ENCODE results near the gene C11orf16.
"Not testable (repeated sequence)": the region's sequence is repeated elsewhere in the genome, so short reads cannot be mapped to it uniquely, and the experiment has no call there.

C11orf16 gene

GRCh38 chr11:8941341-8942103 is 8.8 kb upstream of the C11orf16 start:
- Histone ChIP-seq H3K36me3 (ENCODE audit: control insufficient read depth, low read length) (no peaks in the 10 kb centered on the region), H3K4me2 (ENCODE audit: low read length) (no peak overlapping the region), H3K9me3 (ENCODE audit: control insufficient read depth, insufficient read depth, low read length) (no peaks in the 10 kb centered on the region), H3K79me2 (ENCODE audit: control insufficient read depth, low read length) (no peaks in the 10 kb centered on the region), H3F3A (ENCODE audit: control insufficient read depth, insufficient read depth) (no peaks in the 10 kb centered on the region), H3K27me3 (ENCODE audit: control insufficient read depth, low read length) (peaks cover 28% of the 10 kb centered on the region), H3K27ac (ENCODE audit: low read depth, low read length) (no peak overlapping the region), H3K4me1 (ENCODE audit: control insufficient read depth, low read length) (no peaks in the 10 kb centered on the region), H3K9me2 (replicated peaks; ENCODE audit: control insufficient read depth, low read length) (no peaks in the 10 kb centered on the region), H4K20me1 (ENCODE audit: control insufficient read depth, insufficient read depth, low read depth, low read length) (no peaks in the 10 kb centered on the region), H3K4me3 (ENCODE audit: low read length) (no peak overlapping the region)
- TF ChIP-seq CTCF (IDR thresholded peaks at IDR 0.05; ENCODE audit: low read depth, low read length, poor library complexity, severe bottlenecking) (no peak), EZH2phosphoT487 (IDR thresholded peaks at IDR 0.05; ENCODE audit: borderline replicate concordance, low read length) (no peak)

GRCh38 chr11:8937659-8938058 is 4.9 kb upstream of the C11orf16 start:
- no peak for TF ChIP-seq CTCF (IDR thresholded peaks at IDR 0.05; ENCODE audit: low read depth, low read length, poor library complexity, severe bottlenecking)
- TF ChIP-seq EZH2phosphoT487 (IDR thresholded peaks at IDR 0.05; ENCODE audit: borderline replicate concordance, low read length) = no peak
- Histone ChIP-seq H3K79me2 (ENCODE audit: control insufficient read depth, low read length) (no peaks in the 10 kb centered on the region), H3K4me2 (ENCODE audit: low read length) (no peak overlapping the region)

GRCh38 chr11:8937159-8937558 is 4.4 kb upstream of the C11orf16 start:
- H3K4me2 ChIP-seq (ENCODE audit: low read length) = no peak overlapping the region
- no peaks in the 10 kb centered on the region for H3F3A ChIP-seq (ENCODE audit: control insufficient read depth, insufficient read depth)
- H3K27me3 ChIP-seq (ENCODE audit: control insufficient read depth, low read length) = peaks cover 20% of the 10 kb centered on the region
- no peaks in the 10 kb centered on the region for H3K79me2 ChIP-seq (ENCODE audit: control insufficient read depth, low read length)
- no peaks in the 10 kb centered on the region for H4K20me1 ChIP-seq (ENCODE audit: control insufficient read depth, insufficient read depth, low read depth, low read length)
- no peak overlapping the region for H3K27ac ChIP-seq (ENCODE audit: low read depth, low read length)
- no peaks in the 10 kb centered on the region for H3K4me1 ChIP-seq (ENCODE audit: control insufficient read depth, low read length)
- H3K36me3 ChIP-seq (ENCODE audit: control insufficient read depth, low read length) = no peaks in the 10 kb centered on the region
- no peak overlapping the region for H3K4me3 ChIP-seq (ENCODE audit: low read length)
- no peaks in the 10 kb centered on the region for H3K9me2 ChIP-seq (replicated peaks; ENCODE audit: control insufficient read depth, low read length)
- no peak for TF ChIP-seq CTCF (IDR thresholded peaks at IDR 0.05; ENCODE audit: low read depth, low read length, poor library complexity, severe bottlenecking)
- TF ChIP-seq EZH2phosphoT487 (IDR thresholded peaks at IDR 0.05; ENCODE audit: borderline replicate concordance, low read length) = no peak
- no peaks in the 10 kb centered on the region for H3K9me3 ChIP-seq (ENCODE audit: control insufficient read depth, insufficient read depth, low read length)

More at GRCh38 chr11:8937659-8938058, 4.9 kb upstream of the C11orf16 start:
- Histone ChIP-seq H3K9me2 (replicated peaks; ENCODE audit: control insufficient read depth, low read length) (no peaks in the 10 kb centered on the region), H3K9me3 (ENCODE audit: control insufficient read depth, insufficient read depth, low read length) (no peaks in the 10 kb centered on the region), H3K27me3 (ENCODE audit: control insufficient read depth, low read length) (peaks cover 25% of the 10 kb centered on the region), H3K36me3 (ENCODE audit: control insufficient read depth, low read length) (no peaks in the 10 kb centered on the region), H3K4me1 (ENCODE audit: control insufficient read depth, low read length) (no peaks in the 10 kb centered on the region), H3K4me3 (ENCODE audit: low read length) (no peak overlapping the region), H3K27ac (ENCODE audit: low read depth, low read length) (no peak overlapping the region), H4K20me1 (ENCODE audit: control insufficient read depth, insufficient read depth, low read depth, low read length) (no peaks in the 10 kb centered on the region), H3F3A (ENCODE audit: control insufficient read depth, insufficient read depth) (no peaks in the 10 kb centered on the region)

GRCh38 chr11:8935789-8936188 is 3.0 kb upstream of the C11orf16 start:
- H3K27me3 ChIP-seq (ENCODE audit: control insufficient read depth, low read length); H3K4me1 ChIP-seq (ENCODE audit: control insufficient read depth, low read length); H3K9me2 ChIP-seq (replicated peaks; ENCODE audit: control insufficient read depth, low read length): not testable (repeated sequence)

More at GRCh38 chr11:8935789-8936188, 3.0 kb upstream of the C11orf16 start:
- H3K79me2 ChIP-seq (ENCODE audit: control insufficient read depth, low read length); H3F3A ChIP-seq (ENCODE audit: control insufficient read depth, insufficient read depth); H3K36me3 ChIP-seq (ENCODE audit: control insufficient read depth, low read length); H3K27ac ChIP-seq (ENCODE audit: low read depth, low read length); H3K4me3 ChIP-seq (ENCODE audit: low read length); H3K9me3 ChIP-seq (ENCODE audit: control insufficient read depth, insufficient read depth, low read length); H3K4me2 ChIP-seq (ENCODE audit: low read length); H4K20me1 ChIP-seq (ENCODE audit: control insufficient read depth, insufficient read depth, low read depth, low read length): not testable (repeated sequence)
